Stimulated activated CD4-positive, alpha-beta T cell treated with anti-CD3 and anti-CD28 coated beads, TNF-alpha, amount 100 ng/mL, for 4 hours (primary cell): ENCODE results near the gene SVEP1.
"Not testable (repeated sequence)": the region's sequence is repeated elsewhere in the genome, so short reads cannot be mapped to it uniquely, and the experiment has no call there.

Experiments
- DNase-seq, 3 experiments: peaks; one replicate each; pipeline ENCODE4 v3.0.0-alpha.2; 2020; ENCODE audit warnings: low read depth in 3 of 3

SVEP1 gene

DNA sequence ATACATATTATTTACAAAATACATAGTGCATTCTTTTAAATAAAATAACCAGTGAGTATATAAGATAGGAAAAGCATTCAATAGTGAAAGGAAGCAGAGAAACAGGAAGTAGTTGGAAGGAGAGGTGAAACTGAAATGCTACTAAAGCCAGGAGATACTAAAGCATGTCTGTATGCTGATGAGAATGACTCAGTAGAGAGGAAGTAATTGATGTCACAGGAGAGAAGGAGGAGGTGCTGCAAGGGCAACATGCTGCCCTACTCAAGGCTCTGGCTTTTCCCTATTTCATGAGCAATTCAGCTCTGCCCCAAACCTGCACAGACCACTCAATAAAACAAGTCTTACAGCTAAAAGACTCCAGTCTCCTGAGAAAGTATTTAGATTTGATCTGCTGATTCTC, 133.4 kb downstream of the SVEP1 start:
- DNase-seq: no peak

- no peak for DNase-seq
These were observed 134.6 kb downstream of the SVEP1 start for GRCh38 chr9:110444911-110445310.

DNA sequence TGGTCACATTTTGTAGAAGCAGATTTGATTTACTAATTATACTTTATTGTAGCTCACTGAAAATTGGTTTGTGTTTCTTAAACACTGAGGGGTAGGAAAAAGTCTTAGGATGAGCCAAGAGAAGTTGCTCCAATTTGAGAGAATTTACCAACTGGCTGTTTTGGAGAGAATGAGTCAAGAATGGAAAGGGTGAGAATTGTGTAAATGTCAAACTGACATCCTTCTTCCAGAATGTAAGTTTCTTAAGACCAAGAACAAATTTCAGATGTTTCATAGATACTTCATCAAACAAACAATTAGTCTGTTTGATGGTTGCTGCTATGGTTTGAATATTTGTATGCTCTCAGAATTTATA, 135.7 kb downstream of the SVEP1 start:
- DNase-seq: no peak

DNA sequence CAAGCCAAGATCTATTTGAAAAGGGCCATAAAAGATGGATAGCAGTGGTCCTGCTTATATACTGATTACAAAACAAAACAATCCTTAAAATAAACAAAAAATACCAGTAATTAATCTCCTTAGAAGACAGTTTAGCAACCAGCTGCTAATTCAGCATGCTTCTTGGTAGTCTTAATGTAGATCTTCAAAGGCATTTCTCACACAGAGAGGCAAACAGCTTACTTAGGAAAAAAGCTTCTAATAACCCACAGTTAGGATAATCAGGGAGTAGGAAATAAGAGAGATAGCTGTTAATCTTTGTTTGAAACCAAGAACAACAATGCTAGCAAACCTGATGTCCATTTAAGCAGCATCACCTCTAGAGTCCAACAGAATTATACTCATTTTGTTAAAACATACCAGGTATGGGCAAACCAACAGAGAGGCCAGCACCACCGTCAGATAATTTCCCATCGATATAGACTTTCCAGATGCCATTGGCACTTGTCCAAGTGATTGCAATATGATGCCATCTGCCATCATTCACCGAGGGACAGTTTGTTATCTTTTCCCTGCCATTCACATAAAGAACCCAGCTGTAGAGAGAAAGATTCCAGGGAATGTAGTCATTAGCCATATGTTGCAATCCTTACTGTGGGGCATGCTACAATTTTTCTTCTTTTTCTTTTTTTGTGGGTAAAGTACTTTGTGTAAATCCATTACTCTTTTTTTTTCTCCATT, 136.2 kb downstream of the SVEP1 start:
- DNase-seq: no peak

DNA sequence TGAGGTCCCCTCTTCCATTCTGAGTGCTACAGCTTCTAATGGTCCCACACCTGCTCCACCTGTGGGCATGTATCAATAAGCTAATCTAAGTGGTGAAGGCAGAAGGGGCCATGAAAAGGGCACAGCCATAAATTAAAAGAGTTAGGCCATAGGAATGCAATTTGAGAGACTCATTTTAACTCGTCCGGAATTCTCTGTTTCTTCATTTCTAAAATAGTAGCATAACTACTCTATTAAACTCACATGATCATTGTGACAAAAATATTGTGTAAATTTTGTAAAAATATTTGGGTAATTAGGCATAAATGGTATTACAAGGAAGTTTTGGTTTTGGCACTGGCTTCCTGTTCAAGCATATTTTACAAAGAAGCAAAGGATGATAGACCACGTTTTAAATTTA, 138.7 kb downstream of the SVEP1 start:
- DNase-seq: no peak

DNA sequence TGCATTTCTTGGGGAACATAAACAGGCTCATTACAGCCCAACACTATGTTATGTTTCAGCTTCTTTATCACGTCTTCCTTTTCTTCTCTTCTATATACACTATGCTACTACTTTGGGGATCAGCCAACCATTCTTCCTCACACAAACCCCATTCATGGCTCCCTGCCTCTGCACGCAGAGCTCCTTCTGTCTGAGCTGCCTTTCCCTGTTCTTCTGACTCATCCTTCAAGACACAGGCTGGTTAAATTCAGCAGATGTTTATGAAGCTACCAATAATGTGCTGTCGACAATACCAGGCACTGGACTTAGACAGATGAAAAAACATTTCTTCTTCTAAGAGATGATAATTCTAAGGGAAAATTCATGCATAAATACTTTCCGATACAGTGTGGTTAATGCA, 139.4 kb downstream of the SVEP1 start:
- DNase-seq: no peak

- no peak for DNase-seq
These were observed 147.3 kb downstream of the SVEP1 start for GRCh38 chr9:110432253-110432652.

DNA sequence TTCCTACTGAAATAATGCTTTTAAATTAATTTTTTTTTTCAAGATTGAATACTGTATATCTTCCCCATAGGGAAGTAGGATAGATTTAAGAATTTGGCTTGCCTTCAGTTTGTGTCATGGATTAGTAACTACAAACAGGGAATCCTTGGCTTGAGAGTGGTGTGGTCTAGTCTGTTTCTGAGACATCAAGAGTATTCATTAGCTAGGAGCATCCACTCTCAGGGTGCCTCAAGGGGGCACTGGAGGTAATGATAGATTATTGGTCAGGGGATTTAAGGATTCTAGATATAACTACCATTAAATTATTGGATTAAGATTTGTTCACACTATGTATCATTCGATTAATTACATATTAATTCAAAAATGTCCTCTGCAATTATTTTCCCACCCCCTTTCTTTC, 150.1 kb downstream of the SVEP1 start:
- DNase-seq: no peak

DNA sequence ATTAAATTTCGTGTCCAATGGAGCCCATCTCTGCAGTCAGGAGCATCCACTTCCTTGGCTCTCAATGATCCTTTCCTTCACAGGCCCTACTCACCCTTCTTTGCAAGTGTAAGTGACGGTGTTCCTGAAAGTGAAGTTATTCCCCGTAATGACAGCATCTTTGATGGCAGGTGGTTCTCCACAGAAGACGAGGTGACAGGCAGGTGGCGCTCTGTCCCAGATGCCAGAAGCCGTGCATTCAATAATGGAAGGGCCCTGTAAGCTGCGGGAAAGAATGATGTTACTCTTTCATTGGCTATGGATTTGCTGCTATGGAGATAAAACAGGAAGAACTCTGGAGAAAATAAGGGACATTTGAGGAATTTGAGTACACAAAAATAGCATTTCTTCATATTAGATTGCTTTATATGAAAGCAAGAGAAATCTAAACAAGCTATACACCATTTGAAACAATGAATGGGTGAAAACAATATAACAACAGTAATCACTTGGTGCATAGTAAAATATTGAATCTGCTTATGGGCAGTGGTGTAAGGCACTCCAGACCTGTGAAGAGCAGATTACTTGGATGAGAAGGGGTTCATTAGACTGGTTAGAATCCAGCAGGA, 151.9 kb downstream of the SVEP1 start:
- DNase-seq: no peak

GRCh38 chr9:110426052-110426709, 153.4 kb downstream of the SVEP1 start:
- DNase-seq: no peak

DNA sequence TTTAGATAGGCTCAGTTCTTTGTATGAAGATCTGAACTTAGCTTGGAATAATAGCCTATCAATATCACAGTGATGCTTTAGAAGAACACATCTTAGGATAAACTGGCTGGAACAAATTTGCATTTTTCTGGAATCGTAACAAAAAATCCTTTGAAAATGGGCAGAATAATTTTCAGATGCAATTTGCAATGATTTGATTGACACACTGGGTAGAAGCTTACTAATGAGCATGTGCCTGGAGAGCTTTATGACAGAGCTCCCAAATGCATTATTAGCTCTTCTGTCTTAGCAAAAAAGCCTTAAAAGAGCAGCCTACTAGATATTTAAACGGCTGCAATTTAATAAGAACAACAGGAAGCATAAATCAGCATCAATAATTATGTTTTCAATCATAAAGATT, 165.1 kb downstream of the SVEP1 start:
- DNase-seq: no peak

- DNase-seq: no peak
These were observed 168.6 kb downstream of the SVEP1 start for GRCh38 chr9:110410961-110411360.

DNA sequence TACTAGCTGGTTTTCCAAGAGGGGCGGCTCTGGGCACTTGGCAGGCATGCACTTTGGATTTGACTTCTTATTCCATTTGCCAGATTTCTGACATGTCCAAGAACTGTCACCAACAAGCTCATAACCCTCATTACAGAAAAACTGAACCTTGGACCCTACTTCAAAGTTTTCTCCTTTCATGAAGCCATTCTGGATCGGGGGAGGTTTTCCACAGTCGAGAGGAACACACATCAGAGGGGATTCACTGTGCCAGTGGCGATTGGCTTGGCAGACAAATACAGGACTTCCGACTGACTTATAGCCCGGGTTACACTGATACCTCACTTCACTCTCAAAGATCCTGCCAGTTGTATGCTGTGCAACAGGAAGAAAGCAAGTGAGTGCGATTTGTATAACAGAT, 170.9 kb downstream of the SVEP1 start:
- DNase-seq: no peak

GRCh38 chr9:110405858-110406443, 173.6 kb downstream of the SVEP1 start:
- no peak for DNase-seq

GRCh38 chr9:110404473-110404872, 175.1 kb downstream of the SVEP1 start:
- no peak for DNase-seq

- no peak for DNase-seq
These were observed 179.6 kb downstream of the SVEP1 start for GRCh38 chr9:110399983-110400382.

DNA sequence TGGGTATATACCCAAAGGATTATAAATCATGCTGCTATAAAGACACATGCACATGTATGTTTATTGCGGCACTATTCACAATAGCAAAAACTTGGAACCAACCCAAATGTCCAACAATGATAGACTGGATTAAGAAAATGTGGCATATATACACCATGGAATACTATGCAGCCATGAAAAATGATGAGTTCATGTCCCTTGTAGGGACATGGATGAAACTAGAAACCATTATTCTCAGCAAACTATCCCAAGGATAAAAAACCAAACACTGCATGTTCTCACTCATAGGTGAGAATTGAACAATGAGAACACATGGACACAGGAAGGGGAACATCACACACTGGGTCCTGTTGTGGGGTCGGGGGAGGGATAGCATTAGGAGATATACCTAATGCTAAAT, 180.5 kb downstream of the SVEP1 start:
- not testable (repeated sequence) for DNase-seq

DNA sequence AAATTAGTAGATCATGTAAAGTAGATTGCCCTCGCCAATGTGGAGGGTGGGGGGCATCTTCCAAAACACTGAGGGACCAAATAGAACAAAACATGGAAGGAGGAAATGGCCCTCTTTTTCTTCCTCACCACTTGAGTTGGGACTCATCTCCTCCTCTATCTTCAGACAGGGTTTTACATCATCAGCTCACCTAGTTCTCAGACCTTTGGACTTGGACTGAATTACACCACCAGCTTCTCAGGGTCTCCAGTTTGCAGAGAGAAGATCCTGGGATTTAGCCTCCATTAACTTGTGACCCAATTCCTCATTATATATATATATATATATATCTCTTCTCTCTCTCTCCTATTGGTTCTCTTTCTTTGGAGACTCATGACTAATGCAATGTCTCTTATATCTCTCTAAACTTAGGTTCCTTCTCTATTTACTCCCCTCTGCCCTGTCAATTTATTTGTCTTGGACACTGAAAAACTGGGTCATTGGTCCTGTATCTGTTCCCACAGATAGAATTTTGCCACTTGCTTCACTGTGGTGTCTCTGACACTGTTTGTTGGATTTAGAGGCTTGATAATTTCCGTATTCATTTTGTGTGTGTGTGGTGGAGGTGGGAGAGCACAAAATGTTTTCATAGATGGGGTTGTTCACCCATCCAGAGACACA, 187.6 kb downstream of the SVEP1 start:
- no peak for DNase-seq

- DNase-seq: no peak
These were observed 190.3 kb downstream of the SVEP1 start for GRCh38 chr9:110389148-110389750.

DNA sequence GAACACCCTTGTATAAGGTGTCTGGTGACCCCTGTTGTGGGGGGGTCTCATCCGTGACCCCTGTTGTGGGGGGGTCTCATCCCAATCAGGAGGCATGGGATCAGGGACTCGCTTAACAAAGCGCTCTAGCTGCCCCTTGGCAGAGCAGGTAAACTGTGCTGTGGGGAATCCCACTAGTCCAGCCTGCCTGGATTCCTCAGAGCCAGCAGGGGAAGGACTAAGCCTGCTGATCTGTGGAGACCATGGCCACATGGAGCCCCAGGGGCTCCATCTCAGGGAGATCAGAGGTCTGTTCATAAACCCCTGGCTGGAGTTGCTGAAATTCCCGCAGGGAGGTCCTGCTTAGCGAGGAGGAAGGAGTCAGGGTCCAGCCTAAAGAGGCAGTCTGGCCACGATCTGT, 196.1 kb downstream of the SVEP1 start:
- no peak for DNase-seq

GRCh38 chr9:110382731-110383130, 196.8 kb downstream of the SVEP1 start:
- DNase-seq: no peak

DNA sequence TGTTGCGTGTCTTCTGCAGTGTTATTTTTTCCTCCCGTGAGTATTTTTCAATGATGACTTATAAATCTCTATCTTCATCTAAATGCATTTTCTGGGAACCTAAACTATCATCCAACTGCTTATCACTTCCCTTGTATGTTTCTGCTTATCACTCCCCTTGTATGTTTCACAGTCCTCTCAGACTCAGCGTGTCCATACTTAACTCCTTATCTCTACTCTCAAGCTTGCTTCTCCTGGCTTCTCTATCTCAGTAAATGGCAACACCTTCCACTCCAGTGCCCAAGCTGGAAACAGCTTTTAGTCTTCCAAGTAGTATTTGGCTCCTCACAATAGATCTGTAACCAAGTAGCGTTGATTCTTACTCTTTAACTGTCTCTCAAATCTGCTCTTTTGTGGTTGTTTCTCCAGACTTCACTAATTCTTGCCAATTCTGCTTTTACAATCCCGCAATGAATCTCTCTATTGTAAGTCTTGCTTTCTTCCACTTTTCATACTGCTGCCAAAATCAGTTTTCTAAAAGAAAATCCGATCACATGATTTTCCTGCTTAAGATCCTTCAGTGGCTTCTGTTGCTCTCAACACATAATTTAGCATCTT, 208.0 kb downstream of the SVEP1 start:
- no peak for DNase-seq
